ENCODE results near the gene PDLIM7.

Gene PDLIM7

GRCh38 chr5:177450667-177451424 lies 46.6 kb downstream of the PDLIM7 start:
- Histone ChIP-seq H3K9ac (ENCODE audit: low read length) (no peak overlapping the region), H3K27ac (ENCODE audit: low read length, poor library complexity, severe bottlenecking) (no peak overlapping the region), H3K4me1 (ENCODE audit: control insufficient read depth, insufficient read depth, low read depth, low read length) (peaks cover 43% of the 10 kb centered on the region), H3K4me3 (ENCODE audit: insufficient read depth in 1 of 2, low read depth in 1 of 2, low read length in 2 of 2) (no peak overlapping the region), H3K4me2 (ENCODE audit: low read length, poor library complexity, severe bottlenecking) (no peak overlapping the region), H2BK120ac (ENCODE audit: low read depth, low read length) (no peak overlapping the region), H3K18ac (ENCODE audit: low read depth in 1 of 2, low read length in 2 of 2) (no peak overlapping the region), H3K23ac (ENCODE audit: low read length in 2 of 2) (no peak overlapping the region), H4K91ac (ENCODE audit: low read length) (no peak overlapping the region), H3K79me1 (replicated peaks; ENCODE audit: low read length, poor library complexity, severe bottlenecking) (peaks cover 15% of the 10 kb centered on the region), H2BK15ac (ENCODE audit: low read depth, poor library complexity, severe bottlenecking) (no peak overlapping the region), H3K14ac (ENCODE audit: low read length in 2 of 2) (no peak overlapping the region), H4K8ac (ENCODE audit: low read length) (no peak overlapping the region), H3K9me3 (ENCODE audit: control insufficient read depth, low read length) (no peaks in the 10 kb centered on the region), H2BK12ac (ENCODE audit: low read length in 2 of 2) (peak overlapping the region in 1 of 2 experiments; percentile 34), H2AFZ (ENCODE audit: low read depth, low read length) (no peak overlapping the region), H2AK5ac (ENCODE audit: low read length, severe bottlenecking) (no peak overlapping the region), H3K4ac (ENCODE audit: low read depth in 1 of 2, low read length in 2 of 2) (no peak overlapping the region), H3K27me3 (ENCODE audit: control insufficient read depth in 1 of 2, insufficient read depth in 1 of 2, low read length in 2 of 2) (no peaks in the 10 kb centered on the region), H3K36me3 (ENCODE audit: control insufficient read depth in 1 of 2, insufficient read depth in 2 of 2, low read depth in 1 of 2, low read length in 2 of 2) (peaks cover 0 to 24% of the 10 kb centered on the region in 2 experiments), H2BK5ac (ENCODE audit: low read depth, low read length, poor library complexity, severe bottlenecking) (no peak overlapping the region)
- no peak for DNase-seq
- 94% methylated on average over 10 of the region's 10 CpGs for WGBS

- Histone ChIP-seq H2BK12ac (ENCODE audit: low read length in 2 of 2) (peak overlapping the region in 1 of 2 experiments; percentile 11), H3K36me3 (ENCODE audit: control insufficient read depth in 1 of 2, insufficient read depth in 2 of 2, low read depth in 1 of 2, low read length in 2 of 2) (peaks cover 0 to 20% of the 10 kb centered on the region in 2 experiments), H3K4me2 (ENCODE audit: low read length, poor library complexity, severe bottlenecking) (no peak overlapping the region), H2AFZ (ENCODE audit: low read depth, low read length) (no peak overlapping the region), H3K4me3 (ENCODE audit: insufficient read depth in 1 of 2, low read depth in 1 of 2, low read length in 2 of 2) (no peak overlapping the region), H3K27me3 (ENCODE audit: control insufficient read depth in 1 of 2, insufficient read depth in 1 of 2, low read length in 2 of 2) (peaks cover 0 to 10% of the 10 kb centered on the region in 2 experiments), H3K9ac (ENCODE audit: low read length) (no peak overlapping the region), H3K79me1 (replicated peaks; ENCODE audit: low read length, poor library complexity, severe bottlenecking) (peaks cover 15% of the 10 kb centered on the region), H2AK5ac (ENCODE audit: low read length, severe bottlenecking) (no peak overlapping the region), H4K91ac (ENCODE audit: low read length) (peak overlapping the region; percentile 37), H3K4me1 (ENCODE audit: control insufficient read depth, insufficient read depth, low read depth, low read length) (peaks cover 36% of the 10 kb centered on the region), H3K18ac (ENCODE audit: low read depth in 1 of 2, low read length in 2 of 2) (no peak overlapping the region), H4K8ac (ENCODE audit: low read length) (no peak overlapping the region), H3K14ac (ENCODE audit: low read length in 2 of 2) (no peak overlapping the region), H3K4ac (ENCODE audit: low read depth in 1 of 2, low read length in 2 of 2) (peak overlapping the region in 1 of 2 experiments; percentile 21), H2BK15ac (ENCODE audit: low read depth, poor library complexity, severe bottlenecking) (no peak overlapping the region), H3K23ac (ENCODE audit: low read length in 2 of 2) (no peak overlapping the region), H2BK120ac (ENCODE audit: low read depth, low read length) (no peak overlapping the region), H2BK5ac (ENCODE audit: low read depth, low read length, poor library complexity, severe bottlenecking) (no peak overlapping the region), H3K27ac (ENCODE audit: low read length, poor library complexity, severe bottlenecking) (no peak overlapping the region), H3K9me3 (ENCODE audit: control insufficient read depth, low read length) (no peaks in the 10 kb centered on the region)
- DNase-seq, result no peak
- WGBS, result 97% methylated on average over 18 of the region's 18 CpGs
These were observed 48.0 kb downstream of the PDLIM7 start for GRCh38 chr5:177449140-177450061.

GRCh38 chr5:177448244-177448950 lies 49.0 kb downstream of the PDLIM7 start:
- Histone ChIP-seq H3K4me3 (ENCODE audit: insufficient read depth in 1 of 2, low read depth in 1 of 2, low read length in 2 of 2) (peak overlapping the region in 1 of 2 experiments; percentile 66), H3K36me3 (ENCODE audit: control insufficient read depth in 1 of 2, insufficient read depth in 2 of 2, low read depth in 1 of 2, low read length in 2 of 2) (peaks cover 0 to 26% of the 10 kb centered on the region in 2 experiments), H3K9me3 (ENCODE audit: control insufficient read depth, low read length) (no peaks in the 10 kb centered on the region), H4K8ac (ENCODE audit: low read length) (no peak overlapping the region), H3K27me3 (ENCODE audit: control insufficient read depth in 1 of 2, insufficient read depth in 1 of 2, low read length in 2 of 2) (peaks cover 0 to 10% of the 10 kb centered on the region in 2 experiments), H2BK120ac (ENCODE audit: low read depth, low read length) (no peak overlapping the region), H3K27ac (ENCODE audit: low read length, poor library complexity, severe bottlenecking) (peak overlapping the region; percentile 81), H3K4ac (ENCODE audit: low read depth in 1 of 2, low read length in 2 of 2) (no peak overlapping the region), H3K4me1 (ENCODE audit: control insufficient read depth, insufficient read depth, low read depth, low read length) (peaks cover 31% of the 10 kb centered on the region), H2AFZ (ENCODE audit: low read depth, low read length) (no peak overlapping the region), H2BK12ac (ENCODE audit: low read length in 2 of 2) (no peak overlapping the region), H3K79me1 (replicated peaks; ENCODE audit: low read length, poor library complexity, severe bottlenecking) (peaks cover 15% of the 10 kb centered on the region), H3K23ac (ENCODE audit: low read length in 2 of 2) (no peak overlapping the region), H4K91ac (ENCODE audit: low read length) (no peak overlapping the region), H3K9ac (ENCODE audit: low read length) (no peak overlapping the region), H3K14ac (ENCODE audit: low read length in 2 of 2) (no peak overlapping the region), H3K18ac (ENCODE audit: low read depth in 1 of 2, low read length in 2 of 2) (no peak overlapping the region), H3K4me2 (ENCODE audit: low read length, poor library complexity, severe bottlenecking) (no peak overlapping the region), H2BK5ac (ENCODE audit: low read depth, low read length, poor library complexity, severe bottlenecking) (no peak overlapping the region), H2BK15ac (ENCODE audit: low read depth, poor library complexity, severe bottlenecking) (peak overlapping the region; percentile 13), H2AK5ac (ENCODE audit: low read length, severe bottlenecking) (no peak overlapping the region)
- WGBS, result 76% methylated on average over 6 of the region's 6 CpGs
- DNase-seq, result no peak

All from mesenchymal stem cell (in vitro differentiated cells and primary cell).